H1 (cell line): ENCODE results near the gene TMUB1. TPM values are rescaled to one million over a fixed set of nuclear protein-coding genes. Genes with fewer than 3 reads are reported as not detected.

Experiments used
- ASH2L ChIP-seq: fragments of 200-600, 300-600 bp; sonication (generic); IDR thresholded peaks from one replicate; pipeline ENCODE4 v1.7.1; 2017; ENCODE audit warnings: low read length
- CHD1 ChIP-seq: IDR thresholded peaks from 2 replicates; pipeline ENCODE4 v1.6.1; 2012; ENCODE audit warnings: low read depth, low read length, improper control_type of control experiment
- CHD7 ChIP-seq: fragments of 300-600 bp; sonication (generic); IDR thresholded peaks from 2 replicates; pipeline ENCODE4 v1.7.1; 2012; ENCODE audit warnings: low read length, moderate library complexity, mild to moderate bottlenecking, inconsistent platforms; ENCODE audit not compliant: insufficient replicate concordance
- JUN ChIP-seq: IDR thresholded peaks from 2 replicates; pipeline ENCODE4 v1.6.1; 2011; ENCODE audit warnings: low read depth, mild to moderate bottlenecking, improper control_type of control experiment, low read length
- KDM5A ChIP-seq: fragments of 200-600 bp; IDR thresholded peaks from 2 replicates; pipeline ENCODE4 v1.7.1; 2012; ENCODE audit warnings: mild to moderate bottlenecking, low read length, inconsistent platforms, mixed read lengths
- PHF8 ChIP-seq: fragments of 200-600 bp; sonication (generic); conservative IDR thresholded peaks from 2 replicates; pipeline ENCODE4 v1.7.1; 2012; ENCODE audit warnings: low read depth, mild to moderate bottlenecking, inconsistent platforms, low read length, moderate library complexity
- SUZ12 ChIP-seq: fragments of 200-600 bp; sonication (generic); IDR thresholded peaks from 2 replicates; pipeline ENCODE4 v1.6.1; 2012; ENCODE audit warnings: mild to moderate bottlenecking, inconsistent platforms, low read length, moderate library complexity, mixed read lengths
- polyA plus RNA-seq, 7 experiments: library from polyadenylated mRNA; depleted of rRNA in 3 of 7; stranded (reverse) in 5 of 7; unstranded in 2 of 7; fragments of >200 nt in 5 of 7; fragments of 200-250 nt in 2 of 7; gene quantifications; 1 replicate in 5 of 7; 2 replicates in 1 of 7; 4 replicates in 1 of 7; pipeline versions ENCODE4 v1.2.1 to v1.2.3, GENCODE V29; 2011 to 2013; ENCODE audit warnings: missing spikeins in 2 of 7, mixed read lengths in 2 of 7
- total RNA-seq: library from RNA; stranded (reverse); fragmentation: NEBNext Ultra II Directional; extraction: Animal tissue kit (Norgen Biotek cat#: 25700); gene quantifications from 2 replicates; pipeline ENCODE4 v1.2.1, GENCODE V29; 2021
- TF ChIP-seq, protein P1 (sequence below): IDR thresholded peaks from 2 replicates; pipeline ENCODE4 v1.6.1; 2012; ENCODE audit warnings: low read length, inconsistent platforms

TMUB1 gene
- total and polyA plus RNA-seq, 2 of the 8 experiments (the other 6 are each of a cell fraction or from before 2014, with no cell fraction given), result 41.4 to 56.2 TPM

GRCh38 chr7:151119902-151120301 is 36.6 kb upstream of the TMUB1 start (continued):
- no peak for TF ChIP-seq CHD7
- no peak for TF ChIP-seq ASH2L
- TF ChIP-seq, protein P1, sequence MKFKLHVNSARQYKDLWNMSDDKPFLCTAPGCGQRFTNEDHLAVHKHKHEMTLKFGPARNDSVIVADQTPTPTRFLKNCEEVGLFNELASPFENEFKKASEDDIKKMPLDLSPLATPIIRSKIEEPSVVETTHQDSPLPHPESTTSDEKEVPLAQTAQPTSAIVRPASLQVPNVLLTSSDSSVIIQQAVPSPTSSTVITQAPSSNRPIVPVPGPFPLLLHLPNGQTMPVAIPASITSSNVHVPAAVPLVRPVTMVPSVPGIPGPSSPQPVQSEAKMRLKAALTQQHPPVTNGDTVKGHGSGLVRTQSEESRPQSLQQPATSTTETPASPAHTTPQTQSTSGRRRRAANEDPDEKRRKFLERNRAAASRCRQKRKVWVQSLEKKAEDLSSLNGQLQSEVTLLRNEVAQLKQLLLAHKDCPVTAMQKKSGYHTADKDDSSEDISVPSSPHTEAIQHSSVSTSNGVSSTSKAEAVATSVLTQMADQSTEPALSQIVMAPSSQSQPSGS, result no peak
- TF ChIP-seq JUN, result no peak
- TF ChIP-seq KDM5A, result no peak
- TF ChIP-seq PHF8, result no peak
- no peak for TF ChIP-seq SUZ12
- TF ChIP-seq CHD1, result no peak
